22Rv1 (cell line): Measurements from ENCODE around the gene XRN2.

Experiments used
- H3K27ac ChIP-seq: fragments of 450-650 bp; 2 replicates; pipeline ENCODE4 v1.5.1; 2017
- CTCF ChIP-seq: fragments of 450-650 bp; IDR thresholded peaks from 2 replicates; pipeline ENCODE4 v1.5.1; 2017; ENCODE audit warnings: mild to moderate bottlenecking
- ZFX ChIP-seq: fragments of 450-650 bp; IDR thresholded peaks from 2 replicates; pipeline ENCODE4 v1.6.1; 2017; ENCODE audit warnings: antibody characterized with exemption, borderline replicate concordance

The XRN2 gene

GRCh38 chr20:21279706-21280521 lies 23.2 kb upstream of the XRN2 start:
- TF ChIP-seq CTCF = no peak
- no peak for TF ChIP-seq ZFX
- H3K27ac ChIP-seq = no peak overlapping the region

- TF ChIP-seq CTCF = no peak
- no peak for TF ChIP-seq ZFX
- no peak overlapping the region for H3K27ac ChIP-seq
These were observed 22.6 kb upstream of the XRN2 start for GRCh38 chr20:21280522-21281016.

GRCh38 chr20:21286775-21287174 lies 16.4 kb upstream of the XRN2 start:
- no peak for TF ChIP-seq ZFX
- TF ChIP-seq CTCF = no peak
- H3K27ac ChIP-seq = no peak overlapping the region

- H3K27ac ChIP-seq = no peak overlapping the region
- TF ChIP-seq ZFX = no peak
- no peak for TF ChIP-seq CTCF
These were observed 14.4 kb upstream of the XRN2 start for GRCh38 chr20:21288587-21289370.

GRCh38 chr20:21289651-21290050 lies 13.5 kb upstream of the XRN2 start:
- no peak for TF ChIP-seq CTCF
- TF ChIP-seq ZFX = no peak
- no peak overlapping the region for H3K27ac ChIP-seq

- TF ChIP-seq CTCF = no peak
- TF ChIP-seq ZFX = no peak
- H3K27ac ChIP-seq = no peak overlapping the region
These were observed 12.1 kb upstream of the XRN2 start for GRCh38 chr20:21291026-21291425.

- H3K27ac ChIP-seq = no peak overlapping the region
- TF ChIP-seq CTCF (no peak), ZFX (no peak)
These were observed 8.4 kb upstream of the XRN2 start for GRCh38 chr20:21294755-21295154.
